Kasumi-1 (cell line): ENCODE data around the gene UTP3.
"Not testable (repeated sequence)": the region's sequence is repeated elsewhere in the genome, so short reads cannot be mapped to it uniquely, and the experiment has no call there.

Experiments
- DNase-seq, 2 experiments: peaks; one replicate each; lab custom pipeline; 2025; lab: John Stamatoyannopoulos, UW

UTP3 gene

GRCh38 chr4:70687392-70687791 is 940 bp upstream of the UTP3 start:
- peak in 1 of 2 experiments; percentile 34 for DNase-seq

- DNase-seq = peak in 1 of 2 experiments; percentile 14
Measured at GRCh38 chr4:70688795-70689231, 481 bp downstream of the UTP3 start.

GRCh38 chr4:70691661-70692060 is 3.3 kb downstream of the UTP3 start:
- DNase-seq = peak in 1 of 2 experiments; percentile 10

- not testable (repeated sequence) for DNase-seq
Measured at GRCh38 chr4:70694633-70695032, 6.3 kb downstream of the UTP3 start.

GRCh38 chr4:70698435-70698834 is 10.1 kb downstream of the UTP3 start:
- not testable (repeated sequence) for DNase-seq

- DNase-seq = no peak
Measured at GRCh38 chr4:70700712-70701111, 12.4 kb downstream of the UTP3 start.

- no peak for DNase-seq
Measured at GRCh38 chr4:70701271-70701670, 12.9 kb downstream of the UTP3 start.

GRCh38 chr4:70702592-70702991 is 14.3 kb downstream of the UTP3 start:
- DNase-seq = not testable (repeated sequence)

GRCh38 chr4:70703619-70704214 is 15.4 kb downstream of the UTP3 start:
- DNase-seq = no peak

GRCh38 chr4:70704215-70704930 is 16.0 kb downstream of the UTP3 start:
- DNase-seq = peak; percentile 76 to 78

GRCh38 chr4:70704931-70705182 is 16.5 kb downstream of the UTP3 start:
- DNase-seq = peak in 1 of 2 experiments; percentile 47

- peak; percentile 68 to 70 for DNase-seq
Measured at GRCh38 chr4:70705183-70706043, 17.1 kb downstream of the UTP3 start.

GRCh38 chr4:70706044-70706461 is 17.7 kb downstream of the UTP3 start:
- DNase-seq = peak; percentile 40 to 63

GRCh38 chr4:70706516-70706915 is 18.2 kb downstream of the UTP3 start:
- no peak for DNase-seq

GRCh38 chr4:70709611-70710205 is 21.4 kb downstream of the UTP3 start:
- DNase-seq = no peak

GRCh38 chr4:70711599-70711998 is 23.3 kb downstream of the UTP3 start:
- no peak for DNase-seq

- no peak for DNase-seq
Measured at GRCh38 chr4:70712150-70712549, 23.8 kb downstream of the UTP3 start.

- no peak for DNase-seq
Measured at GRCh38 chr4:70712604-70713452, 24.5 kb downstream of the UTP3 start.

GRCh38 chr4:70713453-70714078 is 25.2 kb downstream of the UTP3 start:
- peak; percentile 35 to 50 for DNase-seq

GRCh38 chr4:70714079-70714887 is 26.0 kb downstream of the UTP3 start:
- DNase-seq = no peak
